Activated CD4-positive, alpha-beta T cell treated with anti-CD3 and anti-CD28 coated beads, Interleukin-2, amount 10 ng/mL, durations not matched to agents 7 days and 5 days (primary cell): ENCODE results near the gene OR10H2. TPM values are rescaled to one million over a fixed set of nuclear protein-coding genes. Genes with fewer than 3 reads are reported as not detected.
"Not testable (repeated sequence)": the region's sequence is repeated elsewhere in the genome, so short reads cannot be mapped to it uniquely, and the experiment has no call there.

Experiments used
- CTCF ChIA-PET: fragments of 350-600 bp; sonication (Branson Sonifier 250); formaldehyde crosslinking; loops from one replicate; lab custom pipeline; 2021; ENCODE audit warnings: antibody characterized with exemption; lab: Charles Lee
- POLR2A ChIA-PET: fragments of 350-600 bp; sonication (Branson Sonifier 250); formaldehyde crosslinking; loops from one replicate; lab custom pipeline; 2021; ENCODE audit warnings: antibody characterized with exemption; lab: Charles Lee
- DNase-seq: peaks from one replicate; pipeline ENCODE4 v3.0.0-alpha.2; 2020
- H3K27ac Mint-ChIP-seq: one replicate; pipeline ENCODE4 v1.8.0; 2021; ENCODE audit warnings: mild to moderate bottlenecking, moderate library complexity, mixed read lengths
- H3K27me3 Mint-ChIP-seq: one replicate; pipeline ENCODE4 v1.8.0; 2021; ENCODE audit warnings: mixed read lengths
- H3K36me3 Mint-ChIP-seq: one replicate; pipeline ENCODE4 v1.8.0; 2021; ENCODE audit warnings: low read depth, mixed read lengths
- H3K4me1 Mint-ChIP-seq: one replicate; pipeline ENCODE4 v1.8.0; 2021; ENCODE audit warnings: mixed read lengths
- H3K4me3 Mint-ChIP-seq: one replicate; pipeline ENCODE4 v1.8.0; 2021; ENCODE audit warnings: mild to moderate bottlenecking, moderate library complexity, mixed read lengths
- H3K9me3 Mint-ChIP-seq: one replicate; pipeline ENCODE4 v1.8.0; 2021; ENCODE audit warnings: mixed read lengths
- total RNA-seq, 2 experiments: library from RNA; stranded (reverse); gene quantifications; one replicate each; pipeline ENCODE4 v1.2.3, GENCODE V29; 2021

Gene OR10H2
- total RNA-seq, 2 experiments from 2014 or later = not detected

DNA sequence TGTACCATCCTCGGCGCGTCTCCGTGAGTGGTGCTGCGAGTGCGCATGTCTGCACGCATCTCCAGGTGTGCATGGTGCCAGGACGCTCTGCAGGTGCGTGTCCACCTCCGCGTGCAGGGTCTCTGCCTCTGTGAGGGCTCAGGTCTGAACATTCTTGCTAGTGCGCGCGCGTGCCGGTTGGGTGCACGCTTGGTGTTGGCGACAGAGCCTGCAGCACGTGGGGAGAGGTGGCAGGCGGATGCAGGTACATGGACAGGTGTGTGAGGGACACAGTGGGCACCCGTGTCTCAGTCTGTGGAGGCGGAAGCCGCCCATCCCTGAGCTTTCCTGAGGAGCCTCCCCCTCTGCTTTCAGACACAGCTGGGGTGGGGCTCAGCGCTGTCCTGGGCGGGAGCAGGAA, 4.9 kb upstream of the OR10H2 start:
- POLR2A ChIA-PET = no interaction called here
- CTCF ChIA-PET = no interaction called here
- H3K36me3 Mint-ChIP-seq = no peaks in the 10 kb centered on the region
- peaks cover 2% of the 10 kb centered on the region for H3K9me3 Mint-ChIP-seq
- H3K4me1 Mint-ChIP-seq = peaks cover 2% of the 10 kb centered on the region
- H3K4me3 Mint-ChIP-seq = no peak overlapping the region
- no peak overlapping the region for H3K27ac Mint-ChIP-seq
- peaks cover 35% of the 10 kb centered on the region for H3K27me3 Mint-ChIP-seq
- DNase-seq = no peak

DNA sequence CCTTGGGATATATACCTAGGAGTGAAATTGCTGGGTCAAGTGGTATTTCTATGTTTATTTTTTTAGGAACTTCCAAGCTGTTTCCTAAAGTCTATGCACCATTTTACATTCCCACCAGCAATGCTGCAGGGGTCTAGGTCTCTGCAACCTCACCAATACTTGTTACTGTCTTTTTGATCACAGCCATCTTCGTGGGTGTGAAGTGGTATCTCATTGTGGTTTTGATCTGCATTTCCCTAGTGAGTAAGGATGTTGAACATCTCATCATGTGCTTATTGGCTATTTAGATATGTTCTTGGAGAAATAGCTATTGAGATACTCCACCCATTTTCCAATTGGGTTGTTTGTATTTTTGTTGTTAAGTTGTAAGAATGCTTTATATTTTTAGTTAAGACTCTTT, 2.7 kb downstream of the OR10H2 start:
- H3K27me3 Mint-ChIP-seq = peaks cover 9% of the 10 kb centered on the region
- peaks cover 2% of the 10 kb centered on the region for H3K4me1 Mint-ChIP-seq
- no peak overlapping the region for H3K27ac Mint-ChIP-seq
- no peak for DNase-seq
- CTCF ChIA-PET = no interaction called here
- no peaks in the 10 kb centered on the region for H3K9me3 Mint-ChIP-seq
- H3K36me3 Mint-ChIP-seq = no peaks in the 10 kb centered on the region
- no peak overlapping the region for H3K4me3 Mint-ChIP-seq
- POLR2A ChIA-PET = no interaction called here

DNA sequence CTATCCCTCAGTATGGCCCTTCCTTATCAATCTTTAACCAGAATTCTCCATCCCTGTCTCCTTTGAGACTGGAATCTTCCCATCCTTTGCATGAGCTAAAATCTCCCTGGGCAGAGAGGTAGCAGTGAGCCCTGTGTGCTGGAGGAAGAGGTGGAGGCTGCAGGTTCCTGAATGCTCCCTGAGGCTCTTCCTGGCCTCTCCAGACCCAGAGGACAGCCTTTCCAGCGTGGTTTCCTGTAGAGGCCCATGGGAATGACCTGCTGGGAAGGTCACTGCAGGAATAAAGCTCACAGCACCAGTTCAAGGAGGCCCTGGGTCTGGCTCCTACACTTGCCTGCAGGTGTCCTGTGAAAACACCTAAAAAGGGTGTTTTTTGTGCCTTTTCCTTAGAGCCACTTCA, 4.6 kb downstream of the OR10H2 start:
- no peaks in the 10 kb centered on the region for H3K4me1 Mint-ChIP-seq
- ChIA-PET POLR2A (no interaction called here), CTCF (no interaction called here)
- no peaks in the 10 kb centered on the region for H3K36me3 Mint-ChIP-seq
- H3K27ac Mint-ChIP-seq = no peak overlapping the region
- H3K9me3 Mint-ChIP-seq = no peaks in the 10 kb centered on the region
- no peak for DNase-seq
- peaks cover 5% of the 10 kb centered on the region for H3K27me3 Mint-ChIP-seq
- H3K4me3 Mint-ChIP-seq = no peak overlapping the region

DNA sequence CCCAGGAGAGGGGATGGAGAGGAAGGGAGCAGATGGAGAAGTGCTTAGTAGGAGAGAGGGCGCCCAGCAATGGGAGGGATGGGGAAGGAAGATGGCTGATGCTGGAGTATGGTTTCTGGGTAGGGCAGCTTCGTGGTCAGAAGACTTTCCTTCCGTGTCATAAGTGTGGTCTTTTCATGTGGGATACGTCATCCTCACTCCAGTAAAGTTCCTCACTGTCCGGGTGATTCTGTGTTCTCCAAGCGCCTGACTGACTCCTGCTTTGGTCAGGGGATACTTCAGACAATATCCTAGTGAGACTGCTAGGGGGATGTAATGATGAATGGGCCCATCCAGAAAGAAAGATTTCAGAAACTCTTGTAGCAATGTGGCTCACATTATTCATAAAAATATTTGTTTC, 6.1 kb downstream of the OR10H2 start:
- DNase-seq = no peak
- CTCF ChIA-PET = no interaction called here
- no peaks in the 10 kb centered on the region for H3K36me3 Mint-ChIP-seq
- POLR2A ChIA-PET = no interaction called here
- no peak overlapping the region for H3K4me3 Mint-ChIP-seq
- no peak overlapping the region for H3K27ac Mint-ChIP-seq
- H3K27me3 Mint-ChIP-seq = peaks cover 8% of the 10 kb centered on the region
- H3K4me1 Mint-ChIP-seq = no peaks in the 10 kb centered on the region
- no peaks in the 10 kb centered on the region for H3K9me3 Mint-ChIP-seq

DNA sequence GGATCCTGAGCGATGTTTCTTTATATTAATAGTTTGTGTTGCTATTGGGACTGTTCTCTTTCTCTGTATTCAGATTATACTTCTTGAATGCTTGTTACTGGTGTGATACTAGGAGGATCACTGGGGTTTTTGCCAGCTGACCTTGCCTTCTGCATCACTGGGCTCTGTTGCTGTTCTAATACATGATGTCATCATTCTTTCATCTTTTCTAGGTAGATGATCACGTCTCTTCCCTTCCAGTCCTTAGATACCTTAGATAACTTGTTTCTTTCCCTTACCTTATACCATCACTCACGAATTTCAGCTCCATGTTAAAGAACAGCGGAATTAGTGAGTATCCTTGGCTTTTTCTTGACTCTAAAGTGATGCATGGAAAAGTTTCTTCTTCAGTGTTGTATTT, 9.9 kb downstream of the OR10H2 start, which contains the start of gene OR10H3:
Gene OR10H3, plus strand, starts transcription at position 264 of the 400 bp plus-strand sequence. CDS start 3,408 bp downstream, outside the sequence.
- peaks cover 12% of the 10 kb centered on the region for H3K27me3 Mint-ChIP-seq
- no peak within 1 kb of the TSS for H3K27ac Mint-ChIP-seq
- no peak within 1 kb of the TSS for H3K4me3 Mint-ChIP-seq
- ChIA-PET CTCF (no interaction called here), POLR2A (no interaction called here)
- DNase-seq = no peak
- H3K36me3 Mint-ChIP-seq = no peaks in the 10 kb centered on the region
- H3K4me1 Mint-ChIP-seq = no peaks in the 10 kb centered on the region
- H3K9me3 Mint-ChIP-seq = peaks cover 13% of the 10 kb centered on the region

DNA sequence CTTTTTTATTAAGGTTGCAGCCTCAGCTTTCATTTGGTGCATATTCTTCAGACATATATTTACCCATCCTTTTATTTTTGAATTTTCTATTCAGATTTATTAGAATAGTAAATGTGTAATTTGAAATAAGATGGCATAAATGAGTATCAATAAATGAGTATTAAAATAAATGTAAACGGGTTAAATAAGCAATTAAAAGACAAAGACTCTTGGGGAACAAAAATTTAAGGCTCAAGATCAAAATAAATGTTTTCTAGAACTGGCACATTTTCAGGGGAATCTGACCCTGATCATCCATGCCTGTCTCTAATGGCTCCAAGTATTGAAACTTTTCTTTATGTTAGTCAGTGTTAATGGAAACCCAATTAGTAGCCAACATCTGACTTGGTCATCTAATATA, 13.0 kb downstream of the OR10H2 start:
- CTCF ChIA-PET = no interaction called here
- Mint-ChIP-seq H3K4me3 (no peak overlapping the region), H3K27me3 (peaks cover 19% of the 10 kb centered on the region), H3K9me3 (peaks cover 13% of the 10 kb centered on the region), H3K27ac (no peak overlapping the region), H3K4me1 (no peaks in the 10 kb centered on the region), H3K36me3 (no peaks in the 10 kb centered on the region)
- no peak for DNase-seq
- POLR2A ChIA-PET = no interaction called here

DNA sequence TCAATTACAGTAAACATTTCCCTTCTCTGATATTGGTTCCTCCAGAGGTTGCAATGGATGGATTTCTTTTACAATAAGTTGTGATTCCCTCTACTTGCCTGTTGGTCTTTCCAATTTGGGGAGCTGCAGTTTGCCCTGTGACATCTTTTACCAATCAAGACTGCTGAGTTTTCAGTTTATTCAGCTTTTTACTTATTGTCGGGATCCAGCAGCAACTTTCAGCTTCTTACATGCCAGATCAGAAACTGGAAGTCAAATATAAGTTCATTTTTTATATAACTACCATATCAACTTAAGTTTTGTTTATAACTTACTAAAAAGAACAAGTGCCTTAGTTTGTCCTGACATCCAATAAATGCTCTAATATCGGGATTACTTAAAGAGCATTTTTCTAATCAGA, 20.4 kb downstream of the OR10H2 start:
- Mint-ChIP-seq H3K4me1 (no peaks in the 10 kb centered on the region), H3K27ac (no peak overlapping the region), H3K4me3 (no peak overlapping the region), H3K9me3 (no peaks in the 10 kb centered on the region), H3K27me3 (peaks cover 49% of the 10 kb centered on the region), H3K36me3 (no peaks in the 10 kb centered on the region)
- DNase-seq = no peak
- CTCF ChIA-PET = no interaction called here
- POLR2A ChIA-PET = no interaction called here

DNA sequence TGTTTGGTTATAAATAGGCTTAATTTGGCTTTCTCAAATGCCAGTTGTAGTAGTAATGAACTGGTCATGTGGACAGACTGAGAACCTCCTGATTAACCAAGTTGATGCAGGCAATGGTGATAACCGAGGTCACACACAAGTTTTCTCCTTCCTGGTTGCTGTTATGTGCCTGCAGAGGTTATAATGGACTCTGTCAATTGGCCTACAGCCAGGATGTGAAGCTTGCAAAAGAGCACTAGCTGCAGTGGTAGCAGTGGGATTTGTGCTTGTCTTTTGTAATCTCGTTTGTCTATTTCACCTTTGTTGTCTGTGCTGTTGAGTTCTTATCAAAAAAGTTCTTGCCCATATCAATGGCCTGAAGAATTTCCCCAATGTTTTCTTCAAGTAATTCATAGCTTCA, 30.6 kb downstream of the OR10H2 start:
- Mint-ChIP-seq H3K36me3 (no peaks in the 10 kb centered on the region), H3K4me1 (peaks cover 6% of the 10 kb centered on the region), H3K27me3 (peaks cover 50% of the 10 kb centered on the region), H3K4me3 (no peak overlapping the region), H3K9me3 (no peaks in the 10 kb centered on the region), H3K27ac (no peak overlapping the region)
- ChIA-PET CTCF (no interaction called here), POLR2A (no interaction called here)
- DNase-seq = no peak

DNA sequence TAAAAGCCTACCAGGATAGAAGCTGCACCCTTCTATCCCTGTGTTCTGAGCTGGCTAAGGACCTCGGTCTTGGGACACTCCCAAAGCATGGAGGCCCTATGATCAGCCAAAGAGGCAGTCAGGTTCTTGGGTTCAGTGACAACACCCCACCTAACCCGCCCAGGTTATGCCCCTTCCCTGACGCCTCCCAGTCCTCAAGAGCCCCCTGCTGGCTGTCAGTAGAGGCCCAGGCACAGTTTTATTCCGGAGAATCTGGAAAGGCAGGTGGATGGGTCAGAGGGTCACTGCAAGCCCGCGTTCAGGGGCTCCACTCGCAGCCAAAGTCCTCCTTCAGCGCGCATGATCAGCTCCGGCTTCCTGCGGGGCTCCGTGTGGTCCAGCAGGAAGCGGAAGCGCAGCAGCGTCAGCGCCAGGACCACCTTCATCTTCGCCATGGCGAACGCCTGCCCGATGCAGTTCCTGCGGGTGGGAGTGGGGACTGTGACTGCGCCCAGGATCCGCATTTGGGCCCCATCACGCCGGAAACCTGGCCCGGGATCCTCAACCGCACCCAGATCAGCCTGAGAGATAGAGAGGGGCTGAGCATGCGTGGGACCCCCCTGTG, 32.2 kb downstream of the OR10H2 start:
- DNase-seq = no peak
- Mint-ChIP-seq H3K9me3 (no peaks in the 10 kb centered on the region), H3K27me3 (peaks cover 45% of the 10 kb centered on the region), H3K36me3 (no peaks in the 10 kb centered on the region), H3K4me1 (peaks cover 6% of the 10 kb centered on the region), H3K27ac (no peak overlapping the region), H3K4me3 (no peak overlapping the region)
- CTCF ChIA-PET = interaction anchor here (0.9 kb wide), 1 partner anchor 8 kb away, joined by 3 read pairs; no protein-coding TSS in a partner anchor
- POLR2A ChIA-PET = no interaction called here

DNA sequence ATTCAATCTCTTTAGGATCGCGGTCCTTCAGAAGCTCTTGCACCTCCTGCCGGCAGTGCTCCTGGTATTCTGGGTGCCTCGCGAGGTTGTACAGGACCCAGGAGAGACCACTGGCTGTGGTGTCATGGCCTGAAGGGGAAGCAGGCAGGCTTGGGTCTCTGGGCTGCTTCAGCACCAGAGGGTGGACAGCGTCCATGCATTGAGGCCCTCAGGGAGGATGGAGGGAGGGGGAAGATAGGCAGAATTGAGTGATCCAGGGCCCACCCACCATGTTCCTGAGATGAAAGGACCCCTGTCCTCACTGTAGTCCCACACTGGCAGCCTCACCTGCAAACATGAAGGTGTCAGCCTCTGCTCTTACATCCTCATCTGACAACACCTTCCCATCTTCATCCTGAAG, 41.8 kb downstream of the OR10H2 start:
- no peak overlapping the region for H3K27ac Mint-ChIP-seq
- no peak for DNase-seq

DNA sequence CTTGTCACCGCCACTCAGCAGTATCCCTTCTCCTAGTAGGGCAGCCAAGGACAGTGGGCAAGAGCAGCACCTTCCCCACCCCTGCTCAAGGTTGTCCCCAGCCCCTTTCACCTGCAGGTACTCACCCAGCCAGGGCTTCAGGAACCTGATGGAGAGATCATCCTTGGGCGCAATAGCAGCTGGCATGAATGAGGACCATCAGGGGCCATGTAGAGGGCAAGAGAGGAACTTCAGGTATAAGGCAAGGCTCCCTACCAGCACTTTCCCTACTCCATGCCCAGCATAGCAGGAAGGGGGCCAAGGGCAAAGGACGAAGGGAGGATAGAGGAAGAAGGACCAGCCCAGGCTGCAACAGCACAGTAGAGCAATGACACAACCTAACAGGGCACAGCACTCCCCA, 46.3 kb downstream of the OR10H2 start:
- DNase-seq, H3K36me3 Mint-ChIP-seq, CTCF ChIA-PET, H3K4me3 Mint-ChIP-seq, H3K27ac Mint-ChIP-seq, POLR2A ChIA-PET, H3K4me1 Mint-ChIP-seq, H3K9me3 Mint-ChIP-seq, H3K27me3 Mint-ChIP-seq: not testable (repeated sequence)

More for the DNA sequence above, 41.8 kb downstream of the OR10H2 start:
- ChIA-PET CTCF (no interaction called here), POLR2A (no interaction called here)
- Mint-ChIP-seq H3K4me3 (no peak overlapping the region), H3K36me3 (no peaks in the 10 kb centered on the region), H3K27me3 (peaks cover 12% of the 10 kb centered on the region), H3K9me3 (no peaks in the 10 kb centered on the region), H3K4me1 (no peaks in the 10 kb centered on the region)

DNA sequence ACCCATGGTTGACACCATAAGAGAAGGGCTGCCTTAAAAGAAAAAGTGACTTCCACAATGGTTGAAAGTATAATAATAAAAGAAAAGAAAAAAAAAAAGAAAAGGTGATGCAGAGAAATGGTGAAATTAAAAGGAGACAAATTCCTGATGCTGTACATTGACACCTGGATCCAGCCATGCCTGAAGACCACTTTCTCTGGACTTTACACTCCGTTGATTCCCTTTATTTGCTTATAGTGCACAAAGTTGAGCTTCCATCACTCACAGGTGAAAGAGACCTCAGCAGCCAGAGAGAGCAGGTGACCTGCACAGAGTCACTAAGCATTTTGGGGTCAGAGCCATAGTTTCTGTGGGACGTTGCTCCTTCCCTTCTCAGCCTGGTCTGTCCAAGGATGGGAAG, 47.4 kb downstream of the OR10H2 start:
- Mint-ChIP-seq H3K4me1 (no peaks in the 10 kb centered on the region), H3K4me3 (no peak overlapping the region), H3K36me3 (no peaks in the 10 kb centered on the region), H3K9me3 (no peaks in the 10 kb centered on the region), H3K27ac (no peak overlapping the region), H3K27me3 (peaks cover 1% of the 10 kb centered on the region)
- no peak for DNase-seq
- ChIA-PET POLR2A (no interaction called here), CTCF (no interaction called here)

DNA sequence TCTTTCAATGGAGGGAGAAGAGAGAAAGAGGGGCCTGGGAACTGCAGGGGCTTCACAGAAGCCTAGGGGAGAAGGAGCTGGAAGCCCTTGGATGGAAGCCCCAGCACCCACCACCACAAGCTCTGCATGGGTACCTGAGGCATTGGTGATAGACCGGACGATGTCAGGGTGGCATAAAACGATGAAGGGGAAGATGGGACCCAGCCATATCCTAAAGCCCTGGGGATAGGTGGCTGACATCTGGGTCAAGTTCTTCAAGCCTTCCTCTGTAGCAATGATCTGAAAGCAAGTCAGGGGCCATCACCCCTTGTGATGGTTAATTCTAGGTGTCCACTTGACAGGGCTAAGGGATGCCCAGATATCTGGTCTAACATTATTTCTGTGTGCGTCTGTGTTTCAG, 48.4 kb downstream of the OR10H2 start:
- Mint-ChIP-seq H3K27ac (no peak overlapping the region), H3K4me1 (no peaks in the 10 kb centered on the region), H3K36me3 (no peaks in the 10 kb centered on the region), H3K4me3 (no peak overlapping the region), H3K27me3 (peaks cover 1% of the 10 kb centered on the region), H3K9me3 (no peaks in the 10 kb centered on the region)
- CTCF ChIA-PET = no interaction called here
- POLR2A ChIA-PET = no interaction called here
- DNase-seq = no peak
